ENCODE measurements around the gene POLR2H. TPM values are rescaled to one million over a fixed set of nuclear protein-coding genes. Genes with fewer than 3 reads are reported as not detected.

Gene POLR2H
- polyA plus RNA-seq, 1 of the 3 experiments (the other 2 are of a cell fraction), result 206 TPM

DNA sequence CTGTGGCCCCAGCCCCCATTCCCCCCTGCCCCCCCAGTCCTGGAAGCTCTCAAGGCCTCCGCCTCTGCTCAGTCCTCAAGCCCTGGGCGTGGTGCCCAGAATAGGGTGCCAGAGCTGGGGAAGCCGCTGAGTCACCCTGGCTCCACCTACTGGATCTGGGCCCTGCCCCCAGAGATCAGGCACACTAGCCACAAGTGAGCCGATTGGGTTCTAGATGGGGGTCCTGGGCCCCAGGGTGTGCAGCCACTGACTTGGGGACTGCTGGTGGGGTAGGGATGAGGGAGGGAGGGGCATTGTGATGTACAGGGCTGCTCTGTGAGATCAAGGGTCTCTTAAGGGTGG lies 41.4 kb upstream of the POLR2H start (continued):
- TF ChIP-seq MXI1 (IDR thresholded peaks at IDR 0.05; ENCODE audit: low read depth, low read length), result no peak
- TF ChIP-seq MEF2A (IDR thresholded peaks at IDR 0.05; ENCODE audit: borderline replicate concordance, low read depth), result no peak
- TF ChIP-seq FOXM1 (IDR thresholded peaks at IDR 0.05; ENCODE audit: low read depth), result no peak

DNA sequence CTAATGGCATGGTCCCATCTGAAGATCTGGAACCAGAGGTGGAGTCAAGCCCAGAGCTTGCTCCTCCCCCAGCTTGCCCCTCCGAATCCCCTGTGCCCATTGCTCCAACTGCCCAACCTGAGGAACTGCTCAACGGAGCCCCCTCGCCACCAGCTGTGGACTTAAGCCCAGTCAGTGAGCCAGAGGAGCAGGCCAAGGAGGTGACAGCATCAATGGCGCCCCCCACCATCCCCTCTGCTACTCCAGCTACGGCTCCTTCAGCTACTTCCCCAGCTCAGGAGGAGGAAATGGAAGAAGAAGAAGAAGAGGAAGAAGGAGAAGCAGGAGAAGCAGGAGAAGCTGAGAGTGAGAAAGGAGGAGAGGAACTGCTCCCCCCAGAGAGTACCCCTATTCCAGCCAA lies 39.8 kb upstream of the POLR2H start:
- POLR2A ChIA-PET, result interaction anchor here (0.6 kb wide), 1 partner anchor 17 kb away, joined by 3 read pairs; no protein-coding TSS in a partner anchor
- Histone ChIP-seq H3K79me2 (ENCODE audit: insufficient read depth) (peaks cover 96% of the 10 kb centered on the region), H3K36me3 (replicated peaks in 1 of 2; ENCODE audit: control insufficient read depth in 1 of 2, insufficient read depth in 2 of 2, low read length in 1 of 2) (peaks cover 76 to 77% of the 10 kb centered on the region in 2 experiments), H3K4me2 (no peak overlapping the region), H2AFZ (ENCODE audit: low read depth) (no peak overlapping the region), H3K9me2 (no peaks in the 10 kb centered on the region), H3K27ac (ENCODE audit: low read depth in 2 of 2, low read length in 1 of 2) (peak overlapping the region; percentile 2 to 5; a peak in 2 of 4 replicates), H4K20me1 (ENCODE audit: insufficient read depth) (peaks cover 85% of the 10 kb centered on the region), H3K4me1 (ENCODE audit: control insufficient read depth in 1 of 2, insufficient read depth in 2 of 2, low read depth in 1 of 2, low read length in 1 of 2) (peaks cover 23 to 34% of the 10 kb centered on the region in 2 experiments; a peak in 3 of 4 replicates), H3K4me3 (ENCODE audit: low read depth in 2 of 2, low read length in 1 of 2) (no peak overlapping the region), H3F3A (replicated peaks; ENCODE audit: insufficient read depth) (peaks cover 44% of the 10 kb centered on the region), H3K9me3 (no peaks in the 10 kb centered on the region), H3K27me3 (ENCODE audit: insufficient read depth) (no peaks in the 10 kb centered on the region), H3K9ac (no peak overlapping the region)
- peak; percentile 4 for DNase-seq
- 96% methylated on average over 5 of the region's 5 CpGs for WGBS (ENCODE audit: low lambda C conversion rate)
- CTCF ChIA-PET, result interaction anchor here (1.1 to 1.8 kb wide), 3 partner anchors 13 to 50 kb away, joined by 4 read pairs; no protein-coding TSS in a partner anchor
- TF ChIP-seq RCOR1 (IDR thresholded peaks at IDR 0.05; ENCODE audit: low read length) (no peak), NRF1 (IDR thresholded peaks at IDR 0.05; ENCODE audit: low read depth, low read length) (no peak), MEF2A (IDR thresholded peaks at IDR 0.05; ENCODE audit: borderline replicate concordance, low read depth) (no peak), RXRA (IDR thresholded peaks at IDR 0.05; ENCODE audit: borderline replicate concordance, low read depth) (no peak), RFX5 (IDR thresholded peaks at IDR 0.05; ENCODE audit: low read length) (no peak)
- TF ChIP-seq, protein P1, sequence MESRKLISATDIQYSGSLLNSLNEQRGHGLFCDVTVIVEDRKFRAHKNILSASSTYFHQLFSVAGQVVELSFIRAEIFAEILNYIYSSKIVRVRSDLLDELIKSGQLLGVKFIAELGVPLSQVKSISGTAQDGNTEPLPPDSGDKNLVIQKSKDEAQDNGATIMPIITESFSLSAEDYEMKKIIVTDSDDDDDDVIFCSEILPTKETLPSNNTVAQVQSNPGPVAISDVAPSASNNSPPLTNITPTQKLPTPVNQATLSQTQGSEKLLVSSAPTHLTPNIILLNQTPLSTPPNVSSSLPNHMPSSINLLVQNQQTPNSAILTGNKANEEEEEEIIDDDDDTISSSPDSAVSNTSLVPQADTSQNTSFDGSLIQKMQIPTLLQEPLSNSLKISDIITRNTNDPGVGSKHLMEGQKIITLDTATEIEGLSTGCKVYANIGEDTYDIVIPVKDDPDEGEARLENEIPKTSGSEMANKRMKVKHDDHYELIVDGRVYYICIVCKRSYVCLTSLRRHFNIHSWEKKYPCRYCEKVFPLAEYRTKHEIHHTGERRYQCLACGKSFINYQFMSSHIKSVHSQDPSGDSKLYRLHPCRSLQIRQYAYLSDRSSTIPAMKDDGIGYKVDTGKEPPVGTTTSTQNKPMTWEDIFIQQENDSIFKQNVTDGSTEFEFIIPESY (IDR thresholded peaks at IDR 0.05; ENCODE audit: borderline replicate concordance, low read depth), result no peak
- TF ChIP-seq, protein P2, sequence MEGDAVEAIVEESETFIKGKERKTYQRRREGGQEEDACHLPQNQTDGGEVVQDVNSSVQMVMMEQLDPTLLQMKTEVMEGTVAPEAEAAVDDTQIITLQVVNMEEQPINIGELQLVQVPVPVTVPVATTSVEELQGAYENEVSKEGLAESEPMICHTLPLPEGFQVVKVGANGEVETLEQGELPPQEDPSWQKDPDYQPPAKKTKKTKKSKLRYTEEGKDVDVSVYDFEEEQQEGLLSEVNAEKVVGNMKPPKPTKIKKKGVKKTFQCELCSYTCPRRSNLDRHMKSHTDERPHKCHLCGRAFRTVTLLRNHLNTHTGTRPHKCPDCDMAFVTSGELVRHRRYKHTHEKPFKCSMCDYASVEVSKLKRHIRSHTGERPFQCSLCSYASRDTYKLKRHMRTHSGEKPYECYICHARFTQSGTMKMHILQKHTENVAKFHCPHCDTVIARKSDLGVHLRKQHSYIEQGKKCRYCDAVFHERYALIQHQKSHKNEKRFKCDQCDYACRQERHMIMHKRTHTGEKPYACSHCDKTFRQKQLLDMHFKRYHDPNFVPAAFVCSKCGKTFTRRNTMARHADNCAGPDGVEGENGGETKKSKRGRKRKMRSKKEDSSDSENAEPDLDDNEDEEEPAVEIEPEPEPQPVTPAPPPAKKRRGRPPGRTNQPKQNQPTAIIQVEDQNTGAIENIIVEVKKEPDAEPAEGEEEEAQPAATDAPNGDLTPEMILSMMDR (IDR thresholded peaks at IDR 0.05), result no peak

DNA sequence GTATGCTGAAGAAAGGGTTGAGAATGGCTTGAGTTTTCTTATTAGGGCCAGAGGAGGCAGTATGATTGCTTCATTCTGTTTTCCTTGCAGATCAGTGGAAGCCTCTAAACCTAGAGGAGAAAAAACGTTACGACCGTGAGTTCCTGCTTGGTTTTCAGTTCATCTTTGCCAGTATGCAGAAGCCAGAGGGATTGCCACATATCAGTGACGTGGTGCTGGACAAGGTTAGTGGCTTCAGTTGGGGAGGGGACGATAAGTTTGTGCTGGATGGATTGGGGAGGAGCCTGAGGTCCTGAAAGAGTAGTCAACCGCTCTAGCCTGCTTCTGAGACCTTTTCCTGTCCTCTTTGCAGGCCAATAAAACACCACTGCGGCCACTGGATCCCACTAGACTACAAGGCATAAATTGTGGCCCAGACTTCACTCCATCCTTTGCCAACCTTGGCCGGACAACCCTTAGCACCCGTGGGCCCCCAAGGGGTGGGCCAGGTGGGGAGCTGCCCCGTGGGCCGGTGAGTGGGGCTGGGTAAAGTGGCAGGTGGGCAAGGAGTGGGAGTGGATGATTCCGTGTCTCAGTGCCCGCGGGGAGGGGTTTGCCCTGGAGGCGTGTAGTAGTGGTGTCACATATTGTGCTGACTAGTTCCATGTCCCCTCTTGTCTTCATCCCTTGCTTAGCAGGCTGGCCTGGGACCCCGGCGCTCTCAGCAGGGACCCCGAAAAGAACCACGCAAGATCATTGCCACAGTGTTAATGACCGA lies 38.6 kb upstream of the POLR2H start:
- Histone ChIP-seq H3K27me3 (ENCODE audit: insufficient read depth) (no peaks in the 10 kb centered on the region), H3K9ac (no peak overlapping the region), H3K4me3 (ENCODE audit: low read depth in 2 of 2, low read length in 1 of 2) (no peak overlapping the region), H3K9me2 (no peaks in the 10 kb centered on the region), H3K4me1 (ENCODE audit: control insufficient read depth in 1 of 2, insufficient read depth in 2 of 2, low read depth in 1 of 2, low read length in 1 of 2) (peaks cover 13 to 26% of the 10 kb centered on the region in 2 experiments; a peak in 3 of 4 replicates), H3K27ac (ENCODE audit: low read depth in 2 of 2, low read length in 1 of 2) (peak overlapping the region in 1 of 2 experiments; percentile 2; a peak in 1 of 4 replicates), H3K36me3 (replicated peaks in 1 of 2; ENCODE audit: control insufficient read depth in 1 of 2, insufficient read depth in 2 of 2, low read length in 1 of 2) (peaks cover 80 to 89% of the 10 kb centered on the region in 2 experiments), H3F3A (replicated peaks; ENCODE audit: insufficient read depth) (peaks cover 41% of the 10 kb centered on the region), H4K20me1 (ENCODE audit: insufficient read depth) (peaks cover 75% of the 10 kb centered on the region), H3K4me2 (no peak overlapping the region), H3K79me2 (ENCODE audit: insufficient read depth) (peaks cover 96% of the 10 kb centered on the region), H3K9me3 (no peaks in the 10 kb centered on the region), H2AFZ (ENCODE audit: low read depth) (no peak overlapping the region)
- 97% methylated on average over 15 of the region's 20 CpGs for WGBS (ENCODE audit: low lambda C conversion rate)
- TF ChIP-seq CHD2 (IDR thresholded peaks at IDR 0.05; ENCODE audit: low read length, partially characterized antibody), result no peak
- no peak for TF ChIP-seq MXI1 (IDR thresholded peaks at IDR 0.05; ENCODE audit: low read depth, low read length)
- no peak for TF ChIP-seq RAD21 (IDR thresholded peaks at IDR 0.05; ENCODE audit: low read length)
- TF ChIP-seq, protein P3, sequence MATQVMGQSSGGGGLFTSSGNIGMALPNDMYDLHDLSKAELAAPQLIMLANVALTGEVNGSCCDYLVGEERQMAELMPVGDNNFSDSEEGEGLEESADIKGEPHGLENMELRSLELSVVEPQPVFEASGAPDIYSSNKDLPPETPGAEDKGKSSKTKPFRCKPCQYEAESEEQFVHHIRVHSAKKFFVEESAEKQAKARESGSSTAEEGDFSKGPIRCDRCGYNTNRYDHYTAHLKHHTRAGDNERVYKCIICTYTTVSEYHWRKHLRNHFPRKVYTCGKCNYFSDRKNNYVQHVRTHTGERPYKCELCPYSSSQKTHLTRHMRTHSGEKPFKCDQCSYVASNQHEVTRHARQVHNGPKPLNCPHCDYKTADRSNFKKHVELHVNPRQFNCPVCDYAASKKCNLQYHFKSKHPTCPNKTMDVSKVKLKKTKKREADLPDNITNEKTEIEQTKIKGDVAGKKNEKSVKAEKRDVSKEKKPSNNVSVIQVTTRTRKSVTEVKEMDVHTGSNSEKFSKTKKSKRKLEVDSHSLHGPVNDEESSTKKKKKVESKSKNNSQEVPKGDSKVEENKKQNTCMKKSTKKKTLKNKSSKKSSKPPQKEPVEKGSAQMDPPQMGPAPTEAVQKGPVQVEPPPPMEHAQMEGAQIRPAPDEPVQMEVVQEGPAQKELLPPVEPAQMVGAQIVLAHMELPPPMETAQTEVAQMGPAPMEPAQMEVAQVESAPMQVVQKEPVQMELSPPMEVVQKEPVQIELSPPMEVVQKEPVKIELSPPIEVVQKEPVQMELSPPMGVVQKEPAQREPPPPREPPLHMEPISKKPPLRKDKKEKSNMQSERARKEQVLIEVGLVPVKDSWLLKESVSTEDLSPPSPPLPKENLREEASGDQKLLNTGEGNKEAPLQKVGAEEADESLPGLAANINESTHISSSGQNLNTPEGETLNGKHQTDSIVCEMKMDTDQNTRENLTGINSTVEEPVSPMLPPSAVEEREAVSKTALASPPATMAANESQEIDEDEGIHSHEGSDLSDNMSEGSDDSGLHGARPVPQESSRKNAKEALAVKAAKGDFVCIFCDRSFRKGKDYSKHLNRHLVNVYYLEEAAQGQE (IDR thresholded peaks at IDR 0.05; ENCODE audit: low read depth, low read length), result no peak
- DNase-seq, result peak; percentile 17
- POLR2A ChIA-PET, result interaction anchor here (1.2 kb wide), 1 partner anchor 14 kb away, joined by 3 read pairs; the partner anchor contains the start of gene FAM131A
- CTCF ChIA-PET, result no interaction called here

Measured in SK-N-SH (cell line).